Retinal pigment epithelial cell (primary cell): Measurements from ENCODE around the gene MVP.

Source experiments
- DNase-seq: peaks from one replicate; pipeline ENCODE4 v3.0.0-alpha.2; 2010; ENCODE audit warnings: low read depth
- H3K4me3 ChIP-seq: 2 replicates; pipeline ENCODE4 v1.5.1; 2011; ENCODE audit warnings: mild to moderate bottlenecking, low read length, control low read depth, moderate library complexity
- CTCF ChIP-seq: conservative IDR thresholded peaks from 2 replicates; pipeline ENCODE4 v1.5.1; 2011; ENCODE audit warnings: low read depth, low read length, control low read depth, inconsistent platforms

Gene MVP

GRCh38 chr16:29836623-29837022 lies 16.4 kb downstream of the MVP start:
- TF ChIP-seq CTCF: no peak
- DNase-seq: no peak
- no peak overlapping the region for H3K4me3 ChIP-seq

- TF ChIP-seq CTCF: no peak
- no peak overlapping the region for H3K4me3 ChIP-seq
- no peak for DNase-seq
Observed at GRCh38 chr16:29837841-29838240, 17.6 kb downstream of the MVP start.

- no peak overlapping the region for H3K4me3 ChIP-seq
- DNase-seq: no peak
- no peak for TF ChIP-seq CTCF
Observed at GRCh38 chr16:29839822-29840221, 19.6 kb downstream of the MVP start.

GRCh38 chr16:29840240-29840639 lies 20.0 kb downstream of the MVP start:
- no peak for TF ChIP-seq CTCF
- DNase-seq: no peak

GRCh38 chr16:29841631-29842030 lies 21.4 kb downstream of the MVP start:
- TF ChIP-seq CTCF: no peak
- H3K4me3 ChIP-seq: no peak overlapping the region
- no peak for DNase-seq

More at GRCh38 chr16:29840240-29840639, 20.0 kb downstream of the MVP start:
- H3K4me3 ChIP-seq: no peak overlapping the region

- no peak overlapping the region for H3K4me3 ChIP-seq
- no peak for TF ChIP-seq CTCF
- DNase-seq: no peak
Observed at GRCh38 chr16:29842732-29843346, 22.6 kb downstream of the MVP start.

- H3K4me3 ChIP-seq: no peak overlapping the region
- TF ChIP-seq CTCF: no peak
- no peak for DNase-seq
Observed at GRCh38 chr16:29843931-29844330, 23.7 kb downstream of the MVP start.
